ENCODE measurements around the gene EID2. TPM values are rescaled to one million over a fixed set of nuclear protein-coding genes. Genes with fewer than 3 reads are reported as not detected.

EID2 gene
- total RNA-seq, 6 experiments from 2014 or later: 4.3 to 7.6 (median 5.4) TPM

DNA sequence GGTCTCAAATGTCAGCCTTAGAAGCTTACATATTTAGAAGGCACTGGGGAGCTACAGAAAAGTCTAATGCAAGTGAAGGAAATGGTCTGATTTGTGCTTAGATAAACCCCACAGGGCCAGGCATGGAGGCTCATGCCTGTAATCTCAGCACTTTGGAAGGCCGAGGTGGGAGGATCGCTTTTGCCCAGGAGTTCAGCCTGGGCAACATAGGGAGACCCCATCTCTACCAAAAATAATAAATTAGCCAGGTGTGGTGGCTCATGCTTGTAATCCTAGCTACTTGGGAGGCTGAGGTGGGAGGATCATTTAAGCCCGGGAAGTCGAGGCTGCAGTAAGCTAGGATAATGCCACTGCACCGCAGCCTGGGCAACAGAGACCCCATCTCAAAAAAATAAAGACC, 43.9 kb downstream of the EID2 start:
- intact Hi-C loops (cut with DNase I): no loop called here
- no peak for TF ChIP-seq POLR2A (IDR thresholded peaks at IDR 0.05)
- TF ChIP-seq CTCF (IDR thresholded peaks at IDR 0.05): no peak
- H3K4me1 ChIP-seq: peaks cover 0 to 4% (median 0%) of the 10 kb centered on the region in 4 donors
- ATAC-seq (no peak), DNase-seq (no peak)
- peaks cover 0 to 13% of the 10 kb centered on the region in 2 donors for H3K27me3 ChIP-seq
- no peaks in the 10 kb centered on the region for H3K9me3 ChIP-seq
- WGBS (ENCODE audit: insufficient coverage, low coverage, low lambda C conversion rate, missing lambda C conversion rate): 48% methylated on average over 4 of the region's 5 CpGs
- H3K4me3 ChIP-seq: no peak overlapping the region
- peaks cover 0 to 2% (median 0%) of the 10 kb centered on the region in 4 donors for H3K36me3 ChIP-seq
- H3K27ac ChIP-seq: no peak overlapping the region

DNA sequence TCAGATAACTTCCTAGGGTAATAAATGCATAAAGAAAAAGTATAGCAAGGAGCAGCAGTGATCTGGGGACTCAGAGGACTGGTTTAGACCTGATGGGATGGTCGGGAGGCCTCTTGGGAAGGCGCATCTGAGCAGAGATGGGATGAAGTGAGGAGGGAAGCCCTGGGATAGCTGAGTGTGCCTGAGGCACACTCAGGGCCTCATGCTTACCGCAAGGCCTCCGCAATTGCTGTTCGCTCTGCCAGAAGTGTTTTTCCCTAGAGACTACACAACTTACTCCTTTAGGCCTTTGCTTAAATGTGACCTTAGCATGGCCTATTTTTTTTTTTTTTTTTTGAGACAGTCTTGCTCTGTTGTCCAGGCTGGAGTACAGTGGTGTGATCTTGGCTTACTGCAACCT, 45.3 kb downstream of the EID2 start:
- TF ChIP-seq CTCF (IDR thresholded peaks at IDR 0.05) (no peak), POLR2A (IDR thresholded peaks at IDR 0.05) (no peak)
- H3K27ac ChIP-seq: no peak overlapping the region
- 60% methylated on average over 1 of the region's 5 CpGs for WGBS (ENCODE audit: insufficient coverage, low coverage, low lambda C conversion rate, missing lambda C conversion rate)
- ATAC-seq: no peak
- H3K4me3 ChIP-seq: no peak overlapping the region
- intact Hi-C loops (cut with DNase I): no loop called here
- peaks cover 0 to 13% of the 10 kb centered on the region in 2 donors for H3K27me3 ChIP-seq
- peaks cover 0 to 14% (median under 1%) of the 10 kb centered on the region in 4 donors for H3K36me3 ChIP-seq
- H3K4me1 ChIP-seq: peaks cover 0 to 4% (median 0%) of the 10 kb centered on the region in 4 donors
- no peak for DNase-seq
- no peaks in the 10 kb centered on the region for H3K9me3 ChIP-seq

DNA sequence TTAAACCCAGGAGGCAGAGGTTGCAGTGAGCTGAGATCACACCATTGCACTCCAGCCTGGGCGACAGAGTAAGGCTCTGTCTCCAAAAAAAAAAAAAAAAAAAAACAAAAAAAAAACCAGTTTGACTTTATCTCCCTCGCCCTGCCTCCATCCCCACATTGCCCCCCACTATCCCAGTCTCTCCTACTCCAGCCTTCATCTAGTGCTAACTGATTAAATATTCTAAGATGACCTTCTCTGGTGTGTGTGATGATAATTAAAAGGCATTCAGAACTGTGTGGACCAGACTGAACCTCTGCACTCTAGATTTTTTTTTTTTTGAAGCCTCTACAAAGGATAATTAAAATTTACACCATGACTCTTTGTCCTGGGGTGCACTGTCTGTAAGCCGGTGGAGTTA, 47.2 kb downstream of the EID2 start:
- Histone ChIP-seq H3K27ac (no peak overlapping the region), H3K4me3 (no peak overlapping the region), H3K27me3 (peaks cover 0 to 1% of the 10 kb centered on the region in 2 donors), H3K9me3 (no peaks in the 10 kb centered on the region), H3K36me3 (peaks cover 0 to 33% (median 11%) of the 10 kb centered on the region in 4 donors), H3K4me1 (peaks cover 0 to 2% (median 0%) of the 10 kb centered on the region in 4 donors)
- DNase-seq: no peak
- 63% methylated on average over 3 of the region's 3 CpGs for WGBS (ENCODE audit: insufficient coverage, low coverage, low lambda C conversion rate, missing lambda C conversion rate)
- no peak for ATAC-seq
- TF ChIP-seq CTCF (IDR thresholded peaks at IDR 0.05) (no peak), POLR2A (IDR thresholded peaks at IDR 0.05) (no peak)
- intact Hi-C loops (cut with DNase I): no loop called here

DNA sequence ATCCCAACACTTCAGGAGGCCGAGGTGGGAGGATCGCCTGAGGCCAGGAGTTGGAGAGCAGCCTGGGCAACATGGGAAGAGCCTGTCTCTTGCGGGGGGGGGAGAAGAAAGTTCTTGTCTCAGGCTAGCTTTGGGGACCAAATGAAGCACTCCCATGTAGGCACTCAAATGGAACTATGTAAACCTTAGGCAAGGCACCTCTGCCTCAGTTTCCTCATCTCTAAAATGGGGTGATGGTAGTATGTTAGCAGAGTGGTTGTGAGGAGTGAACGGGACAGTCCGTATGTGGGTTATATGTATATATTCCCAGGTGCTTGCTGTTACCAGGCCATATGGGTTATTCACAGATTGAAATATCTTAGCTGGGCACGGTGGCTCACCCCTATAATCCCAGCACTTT, 47.7 kb downstream of the EID2 start:
- Histone ChIP-seq H3K9me3 (no peaks in the 10 kb centered on the region), H3K4me1 (no peaks in the 10 kb centered on the region), H3K27me3 (no peaks in the 10 kb centered on the region), H3K4me3 (no peak overlapping the region), H3K27ac (no peak overlapping the region), H3K36me3 (peaks cover 0 to 33% (median 11%) of the 10 kb centered on the region in 4 donors)
- DNase-seq: no peak
- intact Hi-C loops (cut with DNase I): no loop called here
- ATAC-seq: no peak
- WGBS (ENCODE audit: insufficient coverage, low coverage, low lambda C conversion rate, missing lambda C conversion rate): 88% methylated on average over 6 of the region's 6 CpGs
- TF ChIP-seq CTCF (IDR thresholded peaks at IDR 0.05) (no peak), POLR2A (IDR thresholded peaks at IDR 0.05) (no peak)

DNA sequence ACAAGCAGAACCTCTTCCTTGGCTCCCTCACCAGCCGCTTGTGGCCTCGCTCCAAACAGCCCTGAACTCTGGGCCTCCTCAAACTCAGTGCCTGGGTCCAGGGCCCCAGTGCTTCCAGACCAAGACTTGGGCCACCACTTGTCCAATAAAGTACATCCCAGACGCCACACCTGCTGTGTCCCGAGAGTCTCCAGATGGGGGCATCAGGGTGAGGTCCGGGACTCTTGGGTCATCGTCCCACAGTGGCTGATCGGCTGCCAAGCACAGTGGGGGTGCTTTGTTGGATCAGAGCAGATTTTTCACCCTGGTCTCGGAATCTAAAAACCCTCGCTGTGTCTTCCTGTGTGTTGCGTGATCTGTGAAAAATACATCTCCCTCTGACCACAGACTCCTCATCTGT, 50.2 kb downstream of the EID2 start:
- no peak for DNase-seq
- no CpG with 5 or more reads among the region's 10 CpGs for WGBS (ENCODE audit: insufficient coverage, low coverage, low lambda C conversion rate, missing lambda C conversion rate)
- Histone ChIP-seq H3K9me3 (no peaks in the 10 kb centered on the region), H3K4me1 (no peaks in the 10 kb centered on the region), H3K27me3 (no peaks in the 10 kb centered on the region), H3K27ac (no peak overlapping the region), H3K4me3 (no peak overlapping the region), H3K36me3 (peaks cover 0 to 42% (median 15%) of the 10 kb centered on the region in 4 donors)
- intact Hi-C loops (cut with DNase I): no loop called here
- TF ChIP-seq POLR2A (IDR thresholded peaks at IDR 0.05) (no peak), CTCF (IDR thresholded peaks at IDR 0.05) (no peak)
- ATAC-seq: no peak
